Upper lobe of right lung (tissue), 1 donor: ENCODE measurements around the gene CHST8. TPM values are rescaled to one million over a fixed set of nuclear protein-coding genes. Genes with fewer than 3 reads are reported as not detected.

Experiments used
- ATAC-seq: fragments of 200-7000 bp; cut with Tn5 transposase; one replicate; pipeline ENCODE4 v1.9.1; 2020; ENCODE audit warnings: mild to moderate bottlenecking, moderate library complexity
- DNase-seq: peaks from one replicate; pipeline ENCODE4 v3.0.0-alpha.2; 2020
- H3K27ac ChIP-seq: fragments of 200-600 bp; one replicate; pipeline ENCODE4 v1.8.0; 2022
- H3K27me3 ChIP-seq: fragments of 200-600 bp; one replicate; pipeline ENCODE4 v1.8.0; 2022; ENCODE audit warnings: mild to moderate bottlenecking
- H3K36me3 ChIP-seq: fragments of 200-600 bp; one replicate; pipeline ENCODE4 v1.8.0; 2022
- H3K4me1 ChIP-seq: fragments of 200-600 bp; one replicate; pipeline ENCODE4 v1.8.0; 2022
- H3K4me3 ChIP-seq: fragments of 200-600 bp; one replicate; pipeline ENCODE4 v1.8.0; 2022; ENCODE audit warnings: mild to moderate bottlenecking
- H3K9me3 ChIP-seq: fragments of 200-600 bp; one replicate; pipeline ENCODE4 v1.8.0; 2022
- CTCF ChIP-seq: fragments of 200-600 bp; IDR thresholded peaks from one replicate; pipeline ENCODE4 v1.8.0; 2022; ENCODE audit warnings: antibody characterized with exemption
- intact Hi-C: fragments of 100-400 bp; cut with DNase I; formaldehyde crosslinking; loops from one replicate; pipeline ENCODE4 v1.11.0; 2022
- total RNA-seq: library from RNA; stranded (reverse); fragmentation: NEBNext Ultra II Directional; extraction: Animal tissue kit (Norgen Biotek cat#: 25700); gene quantifications from one replicate; pipeline ENCODE4 v1.2.1, GENCODE V29; 2021
- donor health status: DM: no; HTN: yes; CAD: no; lungs with severe emphysema.

CHST8 gene
- total RNA-seq, 1 donor from 2014 or later = 0.64 TPM

DNA sequence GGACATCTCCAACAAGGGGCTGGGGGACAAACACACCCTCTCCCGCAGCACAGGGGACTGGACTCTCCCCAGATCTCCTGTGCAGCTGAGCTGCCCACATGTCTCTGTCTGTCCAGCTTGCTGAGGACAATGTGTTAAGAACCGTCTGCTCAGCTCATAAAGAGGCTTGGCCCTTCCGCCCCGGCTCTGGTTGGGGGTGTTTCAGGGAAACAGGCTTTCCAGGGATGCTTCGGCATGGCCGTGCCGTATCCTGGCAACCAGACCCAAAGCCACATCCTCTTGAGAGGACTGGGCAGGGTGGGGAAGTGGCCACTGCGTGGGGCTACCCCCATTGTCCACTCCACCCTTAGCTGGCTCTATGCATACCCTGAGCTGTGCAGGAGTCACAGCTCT lies 41.1 kb upstream of the CHST8 start:
- Histone ChIP-seq H3K4me1 (no peaks in the 10 kb centered on the region), H3K27me3 (no peaks in the 10 kb centered on the region), H3K9me3 (no peaks in the 10 kb centered on the region), H3K4me3 (no peak overlapping the region), H3K36me3 (no peaks in the 10 kb centered on the region), H3K27ac (no peak overlapping the region)
- ATAC-seq = peak; percentile 12
- intact Hi-C loops = no loop called here
- no peak for TF ChIP-seq CTCF
- DNase-seq = no peak

GRCh38 chr19:33582914-33583313 lies 38.8 kb upstream of the CHST8 start:
- Histone ChIP-seq H3K27me3 (no peaks in the 10 kb centered on the region), H3K9me3 (no peaks in the 10 kb centered on the region), H3K36me3 (no peaks in the 10 kb centered on the region), H3K4me3 (no peak overlapping the region), H3K4me1 (no peaks in the 10 kb centered on the region), H3K27ac (no peak overlapping the region)
- DNase-seq = no peak
- no peak for ATAC-seq
- intact Hi-C loops = no loop called here
- no peak for TF ChIP-seq CTCF

DNA sequence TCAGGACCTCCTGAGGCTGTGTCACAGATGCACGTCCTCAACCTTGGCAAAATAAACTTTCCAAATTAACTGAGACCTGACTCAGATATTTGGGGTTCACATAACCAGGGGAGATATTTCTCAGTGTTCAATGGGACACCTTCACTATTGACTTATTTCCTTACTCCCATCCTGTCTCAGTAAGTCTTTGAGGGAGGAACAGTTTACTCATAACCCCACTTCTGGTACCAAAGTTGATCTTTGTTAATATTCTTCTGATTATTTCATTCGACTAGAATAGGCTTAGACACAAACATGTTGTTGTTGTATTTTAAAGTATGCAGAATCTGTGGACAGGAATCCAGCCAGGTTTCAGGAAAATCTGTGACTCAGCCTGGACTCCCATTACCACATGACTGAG lies 34.6 kb upstream of the CHST8 start:
- no peak for TF ChIP-seq CTCF
- no peaks in the 10 kb centered on the region for H3K36me3 ChIP-seq
- H3K9me3 ChIP-seq = no peaks in the 10 kb centered on the region
- no peak overlapping the region for H3K4me3 ChIP-seq
- ATAC-seq (no peak), DNase-seq (no peak)
- intact Hi-C loops = no loop called here
- no peak overlapping the region for H3K27ac ChIP-seq
- peaks cover 5% of the 10 kb centered on the region for H3K27me3 ChIP-seq
- no peaks in the 10 kb centered on the region for H3K4me1 ChIP-seq

- ATAC-seq (no peak), DNase-seq (no peak)
- Histone ChIP-seq H3K36me3 (no peaks in the 10 kb centered on the region), H3K4me1 (no peaks in the 10 kb centered on the region), H3K27me3 (peaks cover 5% of the 10 kb centered on the region), H3K9me3 (no peaks in the 10 kb centered on the region), H3K27ac (no peak overlapping the region), H3K4me3 (no peak overlapping the region)
- intact Hi-C loops = no loop called here
- TF ChIP-seq CTCF = no peak
Observed at GRCh38 chr19:33590224-33590623, 31.5 kb upstream of the CHST8 start.

GRCh38 chr19:33595783-33596182 lies 26.0 kb upstream of the CHST8 start:
- Histone ChIP-seq H3K27ac (no peak overlapping the region), H3K4me3 (no peak overlapping the region), H3K27me3 (peaks cover 5% of the 10 kb centered on the region), H3K9me3 (no peaks in the 10 kb centered on the region), H3K4me1 (no peaks in the 10 kb centered on the region), H3K36me3 (no peaks in the 10 kb centered on the region)
- DNase-seq = no peak
- no peak for TF ChIP-seq CTCF
- intact Hi-C loops = no loop called here
- no peak for ATAC-seq

- H3K27me3 ChIP-seq = no peaks in the 10 kb centered on the region
- H3K27ac ChIP-seq = no peak overlapping the region
- intact Hi-C loops = no loop called here
- H3K36me3 ChIP-seq = no peaks in the 10 kb centered on the region
- H3K4me1 ChIP-seq = no peaks in the 10 kb centered on the region
- no peak for TF ChIP-seq CTCF
- DNase-seq (no peak), ATAC-seq (no peak)
- no peak overlapping the region for H3K4me3 ChIP-seq
- H3K9me3 ChIP-seq = peaks cover 10% of the 10 kb centered on the region
Observed at GRCh38 chr19:33601583-33601982, 20.2 kb upstream of the CHST8 start.
